Endothelial cell of umbilical vein (primary cell): Measurements from ENCODE around the gene ACER3.
"Not testable (repeated sequence)": the region's sequence is repeated elsewhere in the genome, so short reads cannot be mapped to it uniquely, and the experiment has no call there.

Experiments
- EZH2 ChIP-seq: IDR thresholded peaks from 2 replicates; pipeline ENCODE4 v1.6.1; 2012; ENCODE audit warnings: borderline replicate concordance, low read depth, mild to moderate bottlenecking, moderate library complexity, low read length, inconsistent platforms; ENCODE audit not compliant: severe bottlenecking
- TF ChIP-seq, protein P1 (sequence below), 2 donors: IDR thresholded peaks; 1 replicate in 1 of 2; 2 replicates in 1 of 2; pipeline ENCODE4 v1.5.1; 2011; ENCODE audit warnings: low read length in 2 of 2, mild to moderate bottlenecking in 2 of 2, moderate library complexity in 2 of 2, control low read depth in 1 of 2, inconsistent platforms in 1 of 2, low read depth in 1 of 2; ENCODE audit not compliant: insufficient read depth in 1 of 2; ENCODE audit errors: extremely low read depth in 1 of 2

GRCh38 chr11:76826508-76826907 lies 34.2 kb upstream of the ACER3 start:
- TF ChIP-seq, protein P1, sequence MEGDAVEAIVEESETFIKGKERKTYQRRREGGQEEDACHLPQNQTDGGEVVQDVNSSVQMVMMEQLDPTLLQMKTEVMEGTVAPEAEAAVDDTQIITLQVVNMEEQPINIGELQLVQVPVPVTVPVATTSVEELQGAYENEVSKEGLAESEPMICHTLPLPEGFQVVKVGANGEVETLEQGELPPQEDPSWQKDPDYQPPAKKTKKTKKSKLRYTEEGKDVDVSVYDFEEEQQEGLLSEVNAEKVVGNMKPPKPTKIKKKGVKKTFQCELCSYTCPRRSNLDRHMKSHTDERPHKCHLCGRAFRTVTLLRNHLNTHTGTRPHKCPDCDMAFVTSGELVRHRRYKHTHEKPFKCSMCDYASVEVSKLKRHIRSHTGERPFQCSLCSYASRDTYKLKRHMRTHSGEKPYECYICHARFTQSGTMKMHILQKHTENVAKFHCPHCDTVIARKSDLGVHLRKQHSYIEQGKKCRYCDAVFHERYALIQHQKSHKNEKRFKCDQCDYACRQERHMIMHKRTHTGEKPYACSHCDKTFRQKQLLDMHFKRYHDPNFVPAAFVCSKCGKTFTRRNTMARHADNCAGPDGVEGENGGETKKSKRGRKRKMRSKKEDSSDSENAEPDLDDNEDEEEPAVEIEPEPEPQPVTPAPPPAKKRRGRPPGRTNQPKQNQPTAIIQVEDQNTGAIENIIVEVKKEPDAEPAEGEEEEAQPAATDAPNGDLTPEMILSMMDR (IDR thresholded peaks at IDR 0.05; ENCODE audit: extremely low read depth in 1 of 2, insufficient read depth in 1 of 2, low read depth in 1 of 2, low read length in 2 of 2) = not testable (repeated sequence)
- not testable (repeated sequence) for TF ChIP-seq EZH2
